HepG2 (cell line): Measurements from ENCODE around the gene AGRN. TPM values are rescaled to one million over a fixed set of nuclear protein-coding genes. Genes with fewer than 3 reads are reported as not detected.

ENCODE experiments used
- CENPX ChIP-seq: sonication (generic); formaldehyde crosslinking; IDR thresholded peaks from 2 replicates; pipeline ENCODE4 v1.9.0; 2021; ENCODE audit warnings: mild to moderate bottlenecking, missing genetic modification reagents, moderate library complexity
- CSRNP1 ChIP-seq: sonication (generic); formaldehyde crosslinking; IDR thresholded peaks from 2 replicates; pipeline ENCODE4 v1.8.1; 2023; ENCODE audit warnings: mild to moderate bottlenecking, missing genetic modification reagents
- LCORL ChIP-seq, 2 experiments: fragments of 450-650 bp in 1 of 2; sonication (generic) in 1 of 2; formaldehyde crosslinking in 1 of 2; IDR thresholded peaks; 2 replicates each; pipeline versions ENCODE4 v1.5.0 to v1.6.1; 2017 to 2020; ENCODE audit warnings: antibody characterized with exemption in 1 of 2, missing genetic modification reagents in 1 of 2
- MBD4 ChIP-seq: IDR thresholded peaks from 2 replicates; pipeline ENCODE4 v1.6.1; 2012; ENCODE audit warnings: low read length, inconsistent platforms, borderline replicate concordance
- MED13 ChIP-seq: sonication (generic); formaldehyde crosslinking; IDR thresholded peaks from 2 replicates; pipeline ENCODE4 v1.5.0; 2020; ENCODE audit warnings: missing genetic modification reagents
- RFX5 ChIP-seq: IDR thresholded peaks from 2 replicates; pipeline ENCODE4 v1.6.1; 2011; ENCODE audit warnings: low read depth, low read length, improper control_type of control experiment
- SAFB2 ChIP-seq: sonication (generic); formaldehyde crosslinking; IDR thresholded peaks from 2 replicates; pipeline ENCODE4 v1.5.1; 2020; ENCODE audit warnings: missing genetic modification reagents, low read depth, mild to moderate bottlenecking, borderline replicate concordance
- SETDB1 ChIP-seq: sonication (generic); formaldehyde crosslinking; IDR thresholded peaks from 2 replicates; pipeline ENCODE4 v1.5.1; 2020; ENCODE audit warnings: missing genetic modification reagents, mild to moderate bottlenecking, borderline replicate concordance
- ZFYVE20 ChIP-seq: sonication (generic); formaldehyde crosslinking; IDR thresholded peaks from 2 replicates; pipeline ENCODE4 v1.8.0; 2023; ENCODE audit warnings: low read depth, mild to moderate bottlenecking, moderate library complexity, missing genetic modification reagents, borderline replicate concordance
- ZNF235 ChIP-seq: sonication (generic); formaldehyde crosslinking; IDR thresholded peaks from 2 replicates; pipeline ENCODE4 v1.8.1; 2023; ENCODE audit warnings: mild to moderate bottlenecking, missing genetic modification reagents, borderline replicate concordance
- ZSCAN20 ChIP-seq: sonication (generic); formaldehyde crosslinking; IDR thresholded peaks from 2 replicates; pipeline ENCODE4 v1.4.0; 2020; ENCODE audit warnings: missing genetic modification reagents, mild to moderate bottlenecking, borderline replicate concordance
- polyA plus RNA-seq, 8 experiments: library from polyadenylated mRNA; depleted of rRNA in 3 of 8; stranded (reverse) in 7 of 8; unstranded in 1 of 8; fragments of >200 nt; fragmentation: Illumina TruSeq in 4 of 8; extraction: Trizol in 4 of 8; gene quantifications; 2 replicates each; pipeline versions ENCODE4 v1.2.1 to v1.2.3, GENCODE V29; 2011 to 2016; ENCODE audit warnings: low read depth in 4 of 8, missing spikeins in 1 of 8, mixed read lengths in 1 of 8; ENCODE audit not compliant: insufficient read depth in 1 of 8
- total RNA-seq, 5 experiments: library from RNA; depleted of rRNA; stranded (reverse); fragments of >200 nt; fragmentation: Illumina TruSeq; extraction: Trizol; gene quantifications; 2 replicates each; pipeline ENCODE4 v1.2.3, GENCODE V29; 2016; ENCODE audit warnings: low read depth in 1 of 5
- TF ChIP-seq, protein P1 (sequence below), 2 experiments: sonication (generic) in 1 of 2; formaldehyde crosslinking in 1 of 2; IDR thresholded peaks; 2 replicates each; pipeline versions ENCODE4 v1.6.1 to v1.9.0; 2014 to 2022; ENCODE audit warnings: antibody characterized with exemption in 1 of 2, borderline replicate concordance in 1 of 2, inconsistent platforms in 1 of 2, low read depth in 1 of 2, missing genetic modification reagents in 1 of 2
- TF ChIP-seq, protein P2 (sequence below): sonication (generic); formaldehyde crosslinking; IDR thresholded peaks from 2 replicates; pipeline ENCODE4 v1.8.1; 2023; ENCODE audit warnings: missing genetic modification reagents, inconsistent platforms, borderline replicate concordance
- TF ChIP-seq, protein P3 (sequence below): IDR thresholded peaks from 2 replicates; pipeline ENCODE4 v1.4.0; 2020; ENCODE audit warnings: mild to moderate bottlenecking, missing genetic modification reagents

The AGRN gene
- total and polyA plus RNA-seq, 2 of the 13 experiments (the other 11 are each of a cell fraction or from before 2014, with no cell fraction given): 29.8 to 65.2 TPM

GRCh38 chr1:1006305-1007159 is 13.4 kb upstream of the AGRN start (continued):
- TF ChIP-seq, protein P1, sequence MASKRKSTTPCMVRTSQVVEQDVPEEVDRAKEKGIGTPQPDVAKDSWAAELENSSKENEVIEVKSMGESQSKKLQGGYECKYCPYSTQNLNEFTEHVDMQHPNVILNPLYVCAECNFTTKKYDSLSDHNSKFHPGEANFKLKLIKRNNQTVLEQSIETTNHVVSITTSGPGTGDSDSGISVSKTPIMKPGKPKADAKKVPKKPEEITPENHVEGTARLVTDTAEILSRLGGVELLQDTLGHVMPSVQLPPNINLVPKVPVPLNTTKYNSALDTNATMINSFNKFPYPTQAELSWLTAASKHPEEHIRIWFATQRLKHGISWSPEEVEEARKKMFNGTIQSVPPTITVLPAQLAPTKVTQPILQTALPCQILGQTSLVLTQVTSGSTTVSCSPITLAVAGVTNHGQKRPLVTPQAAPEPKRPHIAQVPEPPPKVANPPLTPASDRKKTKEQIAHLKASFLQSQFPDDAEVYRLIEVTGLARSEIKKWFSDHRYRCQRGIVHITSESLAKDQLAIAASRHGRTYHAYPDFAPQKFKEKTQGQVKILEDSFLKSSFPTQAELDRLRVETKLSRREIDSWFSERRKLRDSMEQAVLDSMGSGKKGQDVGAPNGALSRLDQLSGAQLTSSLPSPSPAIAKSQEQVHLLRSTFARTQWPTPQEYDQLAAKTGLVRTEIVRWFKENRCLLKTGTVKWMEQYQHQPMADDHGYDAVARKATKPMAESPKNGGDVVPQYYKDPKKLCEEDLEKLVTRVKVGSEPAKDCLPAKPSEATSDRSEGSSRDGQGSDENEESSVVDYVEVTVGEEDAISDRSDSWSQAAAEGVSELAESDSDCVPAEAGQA (IDR thresholded peaks at IDR 0.05; ENCODE audit: low read depth): peak; percentile 94
- TF ChIP-seq, protein P1 (CRISPR knock-in tag; IDR thresholded peaks at IDR 0.05; ENCODE audit: borderline replicate concordance): 0 out of 2 replicates have a peak, but pooled peaks have one; percentile 31
- no peak for TF ChIP-seq CENPX
- TF ChIP-seq SETDB1 (CRISPR knock-in tag): no peak
- TF ChIP-seq MED13 (CRISPR knock-in tag): no peak
- TF ChIP-seq ZSCAN20 (CRISPR knock-in tag): 0 out of 2 replicates have a peak, but pooled peaks have one; percentile 48
- TF ChIP-seq SAFB2 (CRISPR knock-in tag): no peak
- no peak for TF ChIP-seq ZFYVE20 (CRISPR knock-in tag)
- peak; percentile 29; the same call in 1 of the 2 replicates for TF ChIP-seq CSRNP1 (CRISPR knock-in tag)
- TF ChIP-seq MBD4: no peak
- TF ChIP-seq RFX5: no peak
- TF ChIP-seq, protein P2, sequence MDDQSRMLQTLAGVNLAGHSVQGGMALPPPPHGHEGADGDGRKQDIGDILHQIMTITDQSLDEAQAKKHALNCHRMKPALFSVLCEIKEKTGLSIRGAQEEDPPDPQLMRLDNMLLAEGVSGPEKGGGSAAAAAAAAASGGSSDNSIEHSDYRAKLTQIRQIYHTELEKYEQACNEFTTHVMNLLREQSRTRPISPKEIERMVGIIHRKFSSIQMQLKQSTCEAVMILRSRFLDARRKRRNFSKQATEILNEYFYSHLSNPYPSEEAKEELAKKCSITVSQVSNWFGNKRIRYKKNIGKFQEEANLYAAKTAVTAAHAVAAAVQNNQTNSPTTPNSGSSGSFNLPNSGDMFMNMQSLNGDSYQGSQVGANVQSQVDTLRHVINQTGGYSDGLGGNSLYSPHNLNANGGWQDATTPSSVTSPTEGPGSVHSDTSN (CRISPR knock-in tag): no peak
- no peak for TF ChIP-seq LCORL (IDR thresholded peaks at IDR 0.05)
- TF ChIP-seq LCORL (CRISPR knock-in tag; IDR thresholded peaks at IDR 0.05): peak; percentile 99
- TF ChIP-seq, protein P3, sequence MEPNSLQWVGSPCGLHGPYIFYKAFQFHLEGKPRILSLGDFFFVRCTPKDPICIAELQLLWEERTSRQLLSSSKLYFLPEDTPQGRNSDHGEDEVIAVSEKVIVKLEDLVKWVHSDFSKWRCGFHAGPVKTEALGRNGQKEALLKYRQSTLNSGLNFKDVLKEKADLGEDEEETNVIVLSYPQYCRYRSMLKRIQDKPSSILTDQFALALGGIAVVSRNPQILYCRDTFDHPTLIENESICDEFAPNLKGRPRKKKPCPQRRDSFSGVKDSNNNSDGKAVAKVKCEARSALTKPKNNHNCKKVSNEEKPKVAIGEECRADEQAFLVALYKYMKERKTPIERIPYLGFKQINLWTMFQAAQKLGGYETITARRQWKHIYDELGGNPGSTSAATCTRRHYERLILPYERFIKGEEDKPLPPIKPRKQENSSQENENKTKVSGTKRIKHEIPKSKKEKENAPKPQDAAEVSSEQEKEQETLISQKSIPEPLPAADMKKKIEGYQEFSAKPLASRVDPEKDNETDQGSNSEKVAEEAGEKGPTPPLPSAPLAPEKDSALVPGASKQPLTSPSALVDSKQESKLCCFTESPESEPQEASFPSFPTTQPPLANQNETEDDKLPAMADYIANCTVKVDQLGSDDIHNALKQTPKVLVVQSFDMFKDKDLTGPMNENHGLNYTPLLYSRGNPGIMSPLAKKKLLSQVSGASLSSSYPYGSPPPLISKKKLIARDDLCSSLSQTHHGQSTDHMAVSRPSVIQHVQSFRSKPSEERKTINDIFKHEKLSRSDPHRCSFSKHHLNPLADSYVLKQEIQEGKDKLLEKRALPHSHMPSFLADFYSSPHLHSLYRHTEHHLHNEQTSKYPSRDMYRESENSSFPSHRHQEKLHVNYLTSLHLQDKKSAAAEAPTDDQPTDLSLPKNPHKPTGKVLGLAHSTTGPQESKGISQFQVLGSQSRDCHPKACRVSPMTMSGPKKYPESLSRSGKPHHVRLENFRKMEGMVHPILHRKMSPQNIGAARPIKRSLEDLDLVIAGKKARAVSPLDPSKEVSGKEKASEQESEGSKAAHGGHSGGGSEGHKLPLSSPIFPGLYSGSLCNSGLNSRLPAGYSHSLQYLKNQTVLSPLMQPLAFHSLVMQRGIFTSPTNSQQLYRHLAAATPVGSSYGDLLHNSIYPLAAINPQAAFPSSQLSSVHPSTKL (CRISPR knock-in tag): peak; percentile 86
- peak; percentile 40; the same call in 1 of the 2 replicates for TF ChIP-seq ZNF235
